GM12878 (cell line): ENCODE results near the gene HM13.

Source experiments
- CEBPB ChIP-seq, 2 experiments: fragments of 150-350 bp in 1 of 2; IDR thresholded peaks; 2 replicates each; pipeline ENCODE4 v1.6.1; 2012 to 2014; ENCODE audit warnings: low read depth in 2 of 2, low read length in 2 of 2, borderline replicate concordance in 1 of 2, inconsistent platforms in 1 of 2
- EP300 ChIP-seq, 2 experiments: fragments of 150-350 bp in 1 of 2; IDR thresholded peaks; 2 replicates each; pipeline ENCODE4 v1.6.1; 2011 to 2012; ENCODE audit warnings: low read depth in 2 of 2, low read length in 2 of 2, borderline replicate concordance in 1 of 2, improper control_type of control experiment in 1 of 2, inconsistent platforms in 1 of 2; ENCODE audit not compliant: control insufficient read depth in 1 of 2
- JUNB ChIP-seq: IDR thresholded peaks from 2 replicates; pipeline ENCODE4 v1.6.1; 2016; ENCODE audit warnings: antibody characterized with exemption, mild to moderate bottlenecking
- POLR2A ChIP-seq: IDR thresholded peaks from 2 replicates; pipeline ENCODE4 v1.6.1; 2011; ENCODE audit warnings: low read depth, mild to moderate bottlenecking, low read length

- no peak for TF ChIP-seq CEBPB (IDR thresholded peaks at IDR 0.05; ENCODE audit: borderline replicate concordance in 1 of 2, low read depth in 2 of 2, low read length in 2 of 2)
- no peak for TF ChIP-seq JUNB
- no peak for TF ChIP-seq EP300 (IDR thresholded peaks at IDR 0.05; ENCODE audit: borderline replicate concordance in 1 of 2, control insufficient read depth in 1 of 2, low read depth in 2 of 2, low read length in 2 of 2)
- TF ChIP-seq POLR2A = peak; percentile 34; the same call in 1 of the 2 replicates
Measured at GRCh38 chr20:31568773-31569162, 54.5 kb downstream of the HM13 start.
